ENCODE measurements around the gene NOP14.
A peak's percentile ranks its signal among the peaks of the same experiment; 100 is the strongest.

NOP14 gene

DNA sequence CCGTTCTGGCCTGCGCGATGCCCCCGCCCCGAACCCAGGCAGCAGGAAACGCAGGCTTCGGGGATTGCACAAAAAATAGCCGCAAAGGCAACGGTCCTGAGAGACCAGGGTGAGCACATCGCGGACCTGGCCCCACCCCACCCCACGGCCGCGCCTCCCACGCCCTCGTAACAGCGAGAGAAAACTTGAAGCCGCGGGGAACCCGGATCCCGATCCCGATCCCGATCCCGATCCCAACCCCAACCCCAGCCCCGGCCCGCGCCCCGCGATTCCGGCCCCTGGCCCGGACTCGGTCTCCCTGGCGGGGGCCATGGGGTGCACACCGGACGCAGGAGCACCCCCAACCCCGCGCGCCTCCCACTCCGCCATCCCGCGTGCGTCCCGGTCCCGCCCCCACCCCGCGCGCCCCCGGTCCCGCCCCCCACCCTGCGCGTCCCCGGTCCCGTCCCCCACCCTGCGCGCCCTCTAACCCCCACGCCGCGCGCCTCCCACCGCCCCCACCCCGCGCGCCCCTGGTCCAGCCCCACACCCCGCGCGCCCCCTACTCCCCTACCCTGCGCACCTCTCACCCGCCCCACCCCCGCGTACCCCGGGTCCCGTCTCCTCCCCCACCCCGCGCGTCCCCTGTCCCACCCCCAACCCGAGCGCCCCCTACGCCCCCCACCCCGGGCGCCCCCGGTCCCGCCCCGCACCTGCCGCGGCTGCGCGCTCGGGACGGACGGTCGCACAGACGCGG is 29.0 kb downstream of the NOP14 start:
- peak; percentile 7 to 10 for ATAC-seq (replicated peaks)
- Mint-ChIP-seq H3K27me3 (no peaks in the 10 kb centered on the region), H3K9me3 (no peaks in the 10 kb centered on the region), H3K4me1 (peaks cover 42 to 70% of the 10 kb centered on the region in 2 donors), H3K36me3 (peaks cover 44 to 64% of the 10 kb centered on the region in 2 donors), H3K4me3 (peak overlapping the region; percentile 92 to 94), H3K27ac (peak overlapping the region; percentile 97)
- peak; percentile 54 for DNase-seq

DNA sequence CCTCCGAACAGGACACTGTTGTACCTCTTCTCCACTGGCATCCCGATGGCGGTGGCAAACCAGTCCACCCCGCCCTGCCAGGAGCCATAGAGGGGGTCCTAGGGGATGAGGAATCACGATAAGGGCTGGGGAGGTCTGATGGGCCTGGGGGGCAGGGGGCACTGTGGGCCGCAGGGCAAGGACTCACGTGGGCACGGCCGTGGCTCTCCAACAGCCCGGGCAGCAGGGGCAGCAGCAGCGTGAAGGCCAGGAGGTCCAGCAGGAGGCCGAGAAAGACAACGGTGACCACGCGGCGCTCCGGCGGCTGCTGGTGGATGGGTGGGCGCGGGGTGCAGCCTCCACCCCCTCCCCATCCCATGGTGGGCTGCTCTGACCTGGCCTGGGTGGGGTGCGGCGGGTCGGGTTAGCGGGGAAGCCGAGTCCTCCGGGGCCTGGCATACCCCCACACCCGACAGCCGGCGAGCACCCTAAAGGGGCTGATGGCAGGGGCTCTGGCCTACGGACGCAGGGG is 29.6 kb downstream of the NOP14 start:
- no peak for ATAC-seq (replicated peaks)
- peaks cover 42 to 64% of the 10 kb centered on the region in 2 donors for H3K36me3 Mint-ChIP-seq

GRCh38 chr4:2932951-2933565 is 30.1 kb downstream of the NOP14 start:
- Mint-ChIP-seq H3K27me3 (no peaks in the 10 kb centered on the region), H3K4me3 (peak overlapping the region; percentile 89 to 94), H3K36me3 (peaks cover 46 to 69% of the 10 kb centered on the region in 2 donors), H3K4me1 (peaks cover 36 to 63% of the 10 kb centered on the region in 2 donors), H3K27ac (peak overlapping the region; percentile 97), H3K9me3 (no peaks in the 10 kb centered on the region)
- no peak for ATAC-seq (replicated peaks)
- no peak for DNase-seq

More for the DNA sequence above, 29.6 kb downstream of the NOP14 start:
- Mint-ChIP-seq H3K4me1 (peaks cover 36 to 64% of the 10 kb centered on the region in 2 donors), H3K27ac (peak overlapping the region; percentile 97), H3K9me3 (no peaks in the 10 kb centered on the region), H3K4me3 (peak overlapping the region; percentile 89 to 94), H3K27me3 (no peaks in the 10 kb centered on the region)
- DNase-seq: no peak

GRCh38 chr4:2932321-2932950 is 30.8 kb downstream of the NOP14 start:
- Mint-ChIP-seq H3K27me3 (no peaks in the 10 kb centered on the region), H3K4me1 (peaks cover 36 to 56% of the 10 kb centered on the region in 2 donors), H3K4me3 (peak overlapping the region; percentile 89 to 94), H3K36me3 (peaks cover 47 to 69% of the 10 kb centered on the region in 2 donors), H3K27ac (peak overlapping the region; percentile 97), H3K9me3 (no peaks in the 10 kb centered on the region)
- ATAC-seq (replicated peaks) (peak in 1 of 2 donors; percentile 0), DNase-seq (no peak)

- Mint-ChIP-seq H3K4me3 (peak overlapping the region; percentile 89 to 94), H3K27me3 (no peaks in the 10 kb centered on the region), H3K9me3 (no peaks in the 10 kb centered on the region), H3K4me1 (peaks cover 31 to 49% of the 10 kb centered on the region in 2 donors), H3K27ac (peak overlapping the region; percentile 97), H3K36me3 (peaks cover 40 to 65% of the 10 kb centered on the region in 2 donors)
- ATAC-seq (replicated peaks): peak; percentile 67 to 77
- DNase-seq: peak; percentile 86
These were observed 31.5 kb downstream of the NOP14 start for GRCh38 chr4:2931512-2932301.

- H3K36me3 Mint-ChIP-seq: peaks cover 35 to 65% of the 10 kb centered on the region in 2 donors
- ATAC-seq (replicated peaks) (no peak), DNase-seq (no peak)
- no peaks in the 10 kb centered on the region for H3K27me3 Mint-ChIP-seq
- peak overlapping the region; percentile 97 for H3K27ac Mint-ChIP-seq
- H3K4me3 Mint-ChIP-seq: peak overlapping the region; percentile 89 to 94
- no peaks in the 10 kb centered on the region for H3K9me3 Mint-ChIP-seq
- H3K4me1 Mint-ChIP-seq: peaks cover 23 to 41% of the 10 kb centered on the region in 2 donors
These were observed 32.3 kb downstream of the NOP14 start for GRCh38 chr4:2930758-2931511.

- ATAC-seq (replicated peaks) (no peak), DNase-seq (no peak)
- Mint-ChIP-seq H3K36me3 (peaks cover 37 to 61% of the 10 kb centered on the region in 2 donors), H3K9me3 (no peaks in the 10 kb centered on the region), H3K27me3 (no peaks in the 10 kb centered on the region), H3K27ac (peak overlapping the region; percentile 79), H3K4me1 (peaks cover 23 to 34% of the 10 kb centered on the region in 2 donors), H3K4me3 (peak overlapping the region; percentile 61 to 62)
These were observed 33.0 kb downstream of the NOP14 start for GRCh38 chr4:2930135-2930757.

DNA sequence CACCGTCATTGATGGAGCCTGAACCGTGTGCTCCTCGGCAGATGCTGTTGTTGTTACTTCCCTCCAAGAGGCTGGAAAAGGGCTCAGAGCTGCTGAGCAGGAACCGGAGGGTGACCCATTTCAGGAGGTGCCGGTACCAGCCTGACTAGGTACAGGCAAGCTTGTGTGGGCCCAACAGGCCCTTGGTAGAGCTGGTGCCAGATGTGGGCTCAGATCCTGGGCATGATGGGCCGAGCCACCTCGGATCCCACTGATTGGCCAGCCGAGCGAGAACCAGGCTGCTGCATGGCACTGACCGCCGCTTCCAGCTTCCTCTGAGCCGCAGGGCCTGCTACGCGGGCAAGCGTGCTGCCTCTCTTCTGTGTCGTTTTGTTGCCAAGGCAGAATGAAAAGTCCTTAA is 33.7 kb downstream of the NOP14 start:
- Mint-ChIP-seq H3K27me3 (no peaks in the 10 kb centered on the region), H3K4me1 (peaks cover 23 to 34% of the 10 kb centered on the region in 2 donors), H3K27ac (peak overlapping the region; percentile 20)

GRCh38 chr4:2928242-2929176 is 34.7 kb downstream of the NOP14 start:
- Mint-ChIP-seq H3K9me3 (no peaks in the 10 kb centered on the region), H3K4me1 (peaks cover 25 to 37% of the 10 kb centered on the region in 2 donors), H3K27me3 (no peaks in the 10 kb centered on the region), H3K36me3 (peaks cover 40 to 69% of the 10 kb centered on the region in 2 donors), H3K27ac (peak overlapping the region; percentile 52), H3K4me3 (no peak overlapping the region)
- ATAC-seq (replicated peaks) (no peak), DNase-seq (no peak)

More for the DNA sequence above, 33.7 kb downstream of the NOP14 start:
- H3K9me3 Mint-ChIP-seq: no peaks in the 10 kb centered on the region
- no peak for ATAC-seq (replicated peaks)
- H3K4me3 Mint-ChIP-seq: no peak overlapping the region
- DNase-seq: no peak
- H3K36me3 Mint-ChIP-seq: peaks cover 37 to 64% of the 10 kb centered on the region in 2 donors

GRCh38 chr4:2927696-2928075 is 35.5 kb downstream of the NOP14 start:
- ATAC-seq (replicated peaks) (no peak), DNase-seq (no peak)
- Mint-ChIP-seq H3K27me3 (no peaks in the 10 kb centered on the region), H3K4me1 (peaks cover 22 to 37% of the 10 kb centered on the region in 2 donors), H3K4me3 (no peak overlapping the region), H3K9me3 (no peaks in the 10 kb centered on the region), H3K27ac (peak overlapping the region; percentile 25), H3K36me3 (peaks cover 35 to 67% of the 10 kb centered on the region in 2 donors)

GRCh38 chr4:2927016-2927695 is 36.0 kb downstream of the NOP14 start:
- DNase-seq: no peak
- Mint-ChIP-seq H3K4me1 (peaks cover 25 to 37% of the 10 kb centered on the region in 2 donors), H3K27ac (peak overlapping the region; percentile 86), H3K36me3 (peaks cover 37 to 71% of the 10 kb centered on the region in 2 donors), H3K9me3 (no peaks in the 10 kb centered on the region), H3K27me3 (no peaks in the 10 kb centered on the region), H3K4me3 (no peak overlapping the region)
- ATAC-seq (replicated peaks): no peak
